Astrocyte of the hippocampus (primary cell): Measurements from ENCODE around the gene KRTAP2-4.
"Not testable (repeated sequence)": the region's sequence is repeated elsewhere in the genome, so short reads cannot be mapped to it uniquely, and the experiment has no call there.

Experiments used
- DNase-seq: peaks from one replicate; pipeline ENCODE4 v3.0.0; 2011; ENCODE audit warnings: low read depth, low spot score

The KRTAP2-4 gene, protein sequence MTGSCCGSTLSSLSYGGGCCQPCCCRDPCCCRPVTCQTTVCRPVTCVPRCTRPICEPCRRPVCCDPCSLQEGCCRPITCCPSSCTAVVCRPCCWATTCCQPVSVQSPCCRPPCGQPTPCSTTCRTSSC

DNA sequence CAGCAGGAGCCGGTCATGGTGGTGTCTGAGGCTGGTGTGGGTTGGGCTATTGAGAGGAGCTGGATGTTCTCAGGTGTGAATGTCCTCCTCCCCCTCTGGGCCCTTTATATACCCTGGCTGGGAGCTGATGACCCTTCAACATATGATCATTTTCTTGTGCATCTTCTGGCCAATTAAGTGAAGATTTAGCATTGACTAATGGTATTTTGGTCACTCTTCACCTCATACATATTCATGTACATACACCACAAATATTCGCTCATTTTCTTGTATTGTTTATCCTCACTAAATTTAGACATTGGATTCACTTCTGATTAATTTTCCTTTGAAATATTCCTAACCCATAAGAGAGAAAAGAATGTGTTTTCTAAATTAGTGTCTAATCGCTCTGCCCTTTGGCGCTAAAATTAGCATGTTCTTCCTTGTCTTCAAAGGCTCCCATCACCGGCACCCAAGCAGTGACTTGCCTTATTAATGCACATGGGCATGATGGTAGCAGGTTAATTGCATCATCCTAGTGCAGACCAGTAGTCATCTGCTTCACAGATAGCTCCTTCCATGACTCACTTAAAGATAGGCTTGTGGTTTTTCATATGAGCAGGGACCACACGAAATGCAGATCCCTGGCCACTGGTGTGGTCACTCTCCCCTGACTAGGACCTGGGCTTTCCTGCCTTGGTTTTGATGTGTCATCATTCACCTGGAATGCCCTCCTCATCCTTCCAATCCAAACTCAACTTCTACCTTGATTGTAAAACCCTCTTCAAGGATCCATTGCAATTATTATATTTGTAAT is at the start of gene KRTAP2-4:
KRTAP2-4 (minus strand) TSS at position 51 of the 796 bp plus-strand sequence; CDS start at position 17, 34 bp downstream.
- DNase-seq = peak; percentile 63

DNA sequence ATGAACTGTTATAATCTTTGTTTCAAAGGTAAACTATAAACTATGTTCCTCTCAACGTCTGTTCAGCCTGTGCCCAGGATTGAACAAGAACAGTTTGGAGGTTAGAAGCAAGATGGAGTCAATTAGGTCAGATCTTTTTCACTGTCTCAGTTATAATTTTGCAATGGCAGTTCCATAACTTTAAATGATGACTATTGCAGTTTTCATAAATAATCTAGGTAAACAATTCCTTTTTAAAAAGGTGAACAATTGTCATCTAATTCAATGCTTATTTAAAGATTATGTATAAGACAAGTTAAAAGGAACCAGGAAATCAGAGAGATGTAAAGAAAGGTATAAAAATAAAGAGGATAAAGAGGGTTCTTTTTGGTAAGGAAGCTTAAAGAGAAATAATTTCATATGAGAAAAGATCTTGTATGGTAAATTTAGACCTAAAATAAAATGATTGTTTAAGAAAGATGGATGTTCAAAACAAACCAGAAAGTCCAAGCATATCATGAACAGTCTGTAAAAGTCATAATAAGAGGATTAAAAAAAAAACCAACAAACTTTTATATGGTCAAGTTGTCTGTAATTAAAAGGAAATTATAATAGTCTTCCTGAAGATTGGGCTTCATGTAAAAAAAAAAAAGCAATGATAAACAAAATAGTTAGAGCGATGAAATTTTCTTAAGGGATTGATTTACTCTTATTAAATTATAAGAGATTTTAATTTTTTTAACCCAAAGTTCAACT is 45.6 kb upstream of the KRTAP2-4 start:
- no peak for DNase-seq

DNA sequence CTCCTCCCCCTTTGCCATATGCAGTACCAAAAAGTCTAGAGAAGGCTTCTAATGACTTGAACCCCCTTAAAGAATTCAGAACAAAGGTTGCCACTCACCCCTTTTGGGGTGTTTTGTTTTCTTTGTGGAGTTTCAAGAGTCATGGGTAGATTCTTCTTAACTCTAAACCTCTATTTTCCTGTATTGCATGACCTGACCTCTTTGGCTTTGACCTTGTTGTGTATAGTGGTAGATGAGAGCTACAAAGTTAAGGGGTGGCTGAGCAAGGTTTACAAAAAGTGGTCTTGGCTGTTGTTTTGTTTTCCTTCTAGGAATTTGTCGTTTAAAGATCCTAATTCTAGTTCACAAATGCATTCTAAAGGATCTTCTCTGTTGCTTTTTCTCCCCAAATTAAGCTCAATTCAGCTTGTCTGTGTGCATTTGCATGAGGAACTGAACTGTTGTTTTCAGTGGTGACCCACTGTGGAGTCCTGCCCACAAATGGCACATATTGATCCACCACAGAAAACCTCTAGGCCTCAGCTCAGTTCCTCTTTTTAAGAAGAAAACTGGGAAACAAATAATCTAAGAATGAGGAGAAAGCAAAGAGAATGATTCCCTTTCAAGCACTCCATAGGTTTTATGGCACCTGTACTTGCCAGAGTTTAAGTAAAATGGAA is 43.2 kb upstream of the KRTAP2-4 start:
- DNase-seq = not testable (repeated sequence)

DNA sequence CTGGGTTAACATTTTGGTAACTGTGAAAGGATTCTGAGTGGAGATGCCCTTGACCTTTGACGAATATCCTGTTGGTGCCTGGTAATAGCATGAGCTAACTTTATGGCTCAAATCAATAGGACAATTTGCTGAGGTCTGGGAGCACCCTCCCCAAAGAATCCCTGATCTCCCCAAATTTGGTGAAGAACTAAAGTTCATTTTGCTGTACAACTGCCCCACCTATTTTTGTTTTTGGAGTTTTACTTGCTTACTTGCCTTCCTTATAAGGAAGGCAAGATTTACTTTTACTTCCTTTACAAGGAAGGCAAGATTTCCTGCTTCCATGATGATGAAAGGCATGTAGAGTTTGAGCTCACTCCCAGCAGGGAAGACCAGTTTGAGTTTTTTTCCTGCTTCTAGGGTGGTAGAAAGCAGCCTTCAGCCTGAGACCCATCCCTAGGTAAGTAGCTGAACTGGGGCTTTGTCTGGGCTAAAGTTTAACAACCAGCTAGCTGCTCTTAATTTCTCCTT is 42.3 kb upstream of the KRTAP2-4 start:
- DNase-seq = no peak

DNA sequence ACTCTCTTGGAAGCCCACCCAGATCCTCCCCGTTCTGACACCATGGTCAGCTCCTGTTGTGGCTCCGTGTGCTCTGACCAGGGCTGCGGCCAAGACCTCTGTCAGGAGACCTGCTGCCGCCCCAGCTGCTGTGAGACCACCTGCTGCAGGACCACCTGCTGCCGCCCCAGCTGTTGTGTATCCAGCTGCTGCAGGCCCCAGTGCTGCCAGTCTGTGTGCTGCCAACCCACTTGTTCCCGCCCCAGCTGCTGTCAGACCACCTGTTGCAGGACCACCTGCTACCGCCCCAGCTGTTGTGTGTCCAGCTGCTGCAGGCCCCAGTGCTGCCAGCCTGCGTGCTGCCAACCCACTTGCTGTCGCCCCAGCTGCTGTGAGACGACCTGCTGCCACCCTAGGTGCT is 39.7 kb upstream of the KRTAP2-4 start, which contains the start of gene KRTAP4-9:
KRTAP4-9 (plus strand) TSS at position 43 of the 400 bp plus-strand sequence; CDS start at position 43, 0 bp downstream.
- not testable (repeated sequence) for DNase-seq

DNA sequence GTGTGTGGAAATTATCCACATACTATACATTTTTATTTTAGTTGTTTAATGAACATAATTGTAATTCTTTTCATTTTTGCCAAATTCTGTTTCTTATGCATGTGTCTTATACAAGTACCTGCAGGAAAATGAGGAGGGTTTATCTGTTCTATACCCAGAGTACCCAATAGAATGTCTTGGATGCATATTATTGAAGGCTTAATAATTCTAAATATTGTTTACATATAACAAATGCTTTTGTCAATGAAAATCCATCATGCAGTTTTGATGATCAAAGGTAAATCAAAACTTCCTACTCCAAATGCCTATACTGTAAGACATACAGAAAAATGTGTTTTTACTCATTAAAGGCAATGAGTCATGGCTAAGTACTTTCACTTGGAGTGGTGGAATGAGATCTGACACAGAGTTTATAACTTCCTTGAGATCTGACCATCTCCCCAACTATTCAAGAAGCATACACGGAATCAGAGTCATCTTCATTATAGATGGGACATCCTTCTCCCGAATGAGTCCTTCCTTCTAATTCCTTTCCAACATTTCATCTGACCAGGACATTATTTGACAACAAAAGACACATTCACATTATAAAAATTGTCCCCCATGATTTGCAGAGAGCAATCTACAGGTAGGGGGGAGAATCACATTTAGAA is 38.8 kb upstream of the KRTAP2-4 start:
- DNase-seq = peak; percentile 18

DNA sequence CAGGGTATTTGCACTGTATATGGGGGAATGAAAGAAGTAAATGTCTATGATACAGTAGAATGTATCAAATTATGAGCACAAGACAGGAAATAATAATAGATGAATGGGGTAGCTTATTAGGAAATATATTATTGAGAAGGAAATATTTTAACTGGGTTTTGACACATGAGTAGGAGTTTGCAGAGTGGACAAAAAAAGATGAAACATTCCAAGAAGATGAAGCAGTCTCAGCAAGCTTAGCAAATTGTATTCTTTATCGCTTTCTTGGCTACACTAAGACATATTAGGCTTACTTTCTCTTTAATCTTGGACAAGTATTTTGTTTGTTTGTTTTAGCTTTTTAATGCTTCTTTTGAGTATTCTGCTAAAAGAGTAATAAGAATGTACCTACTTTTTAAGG is 38.2 kb upstream of the KRTAP2-4 start:
- DNase-seq = no peak

DNA sequence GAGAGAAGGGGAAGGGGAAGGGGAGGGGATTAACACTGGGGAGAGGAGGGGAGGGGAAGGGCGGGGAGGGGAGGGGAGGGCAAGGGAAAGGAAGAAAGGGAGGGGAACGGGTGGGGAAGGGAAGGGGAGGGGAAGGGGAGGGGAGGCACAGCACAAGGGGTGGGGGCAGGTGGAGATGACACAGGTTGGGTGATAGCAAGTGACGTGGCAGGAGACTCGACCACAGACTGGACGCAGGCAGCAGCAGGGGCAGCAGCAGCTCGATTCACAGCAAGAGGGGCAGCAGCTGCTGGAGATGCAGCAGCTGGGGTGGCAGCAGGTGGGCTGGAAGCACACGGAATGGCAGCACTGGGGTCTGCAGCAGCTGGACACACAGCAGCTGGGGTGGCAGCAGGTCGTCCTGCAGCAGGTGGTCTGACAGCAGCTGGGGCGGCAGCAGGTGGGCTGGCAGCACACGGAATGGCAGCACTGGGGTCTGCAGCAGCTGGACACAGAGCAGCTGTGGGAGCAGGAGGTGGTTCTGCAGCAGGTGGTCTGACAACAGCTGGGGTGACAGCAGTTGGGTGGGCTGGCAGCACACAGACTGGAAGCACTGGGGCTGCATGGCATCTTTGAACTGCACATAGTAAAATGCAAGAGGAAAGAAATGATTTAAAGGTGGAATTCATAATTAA is 36.0 kb upstream of the KRTAP2-4 start, which contains the start of gene KRTAP4-16:
KRTAP4-16 (minus strand) TSS at position 624 of the 674 bp plus-strand sequence; CDS start at position 624, 0 bp downstream.
- DNase-seq = no peak

DNA sequence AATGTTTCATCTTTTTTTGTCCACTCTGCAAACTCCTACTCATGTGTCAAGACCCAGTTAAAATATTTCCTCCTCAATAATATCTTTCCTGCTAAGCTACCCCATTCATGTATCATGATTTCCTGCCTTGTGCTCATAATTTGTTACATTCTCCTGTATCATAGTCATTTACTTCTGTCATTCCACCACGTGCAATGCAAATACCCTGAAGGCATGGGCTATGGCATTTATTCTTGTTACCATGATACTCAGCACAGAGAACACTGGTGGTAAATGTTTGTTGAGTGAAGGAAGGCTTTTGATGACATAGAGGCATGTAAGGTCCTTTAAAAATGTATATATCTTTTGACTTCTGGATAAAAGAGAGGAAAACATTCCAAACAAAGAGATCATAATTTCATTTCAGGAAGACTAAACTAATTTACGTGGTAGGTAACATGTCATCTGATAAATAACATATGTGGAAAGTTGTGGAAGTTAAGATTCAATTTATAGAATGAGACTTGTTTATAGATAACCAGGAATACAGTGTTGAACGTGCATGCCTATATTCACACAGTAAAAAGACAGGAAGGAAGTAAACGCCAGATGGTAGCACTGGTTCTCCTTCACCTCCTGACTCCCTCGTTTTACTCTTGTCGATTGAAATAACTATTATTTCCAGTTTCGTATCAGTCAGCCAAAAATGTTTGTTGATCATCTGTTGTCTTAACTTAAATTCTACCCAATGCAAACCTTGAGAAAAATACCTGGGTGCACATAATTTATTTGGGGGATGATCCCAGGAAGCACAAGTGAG is 34.2 kb upstream of the KRTAP2-4 start:
- DNase-seq = not testable (repeated sequence)

DNA sequence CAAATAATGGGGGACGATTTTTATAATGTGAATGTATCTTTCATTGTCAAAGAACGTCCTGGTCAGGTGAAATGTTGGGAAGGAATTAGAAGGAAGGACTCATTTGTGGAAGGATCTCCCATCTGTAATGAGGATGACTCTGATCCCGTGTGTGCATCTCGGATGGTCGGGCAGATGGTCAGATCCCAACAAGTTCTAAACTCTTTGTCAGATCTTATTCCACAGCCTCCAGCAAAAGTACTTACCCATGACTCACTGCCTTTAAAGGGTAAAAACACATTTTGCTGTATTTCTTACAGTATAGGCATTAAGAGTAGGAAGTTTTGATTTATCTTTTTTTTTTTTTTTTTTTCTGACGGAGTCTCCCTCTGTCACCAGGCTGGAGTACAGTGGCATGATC is 32.8 kb upstream of the KRTAP2-4 start:
- DNase-seq = no peak

DNA sequence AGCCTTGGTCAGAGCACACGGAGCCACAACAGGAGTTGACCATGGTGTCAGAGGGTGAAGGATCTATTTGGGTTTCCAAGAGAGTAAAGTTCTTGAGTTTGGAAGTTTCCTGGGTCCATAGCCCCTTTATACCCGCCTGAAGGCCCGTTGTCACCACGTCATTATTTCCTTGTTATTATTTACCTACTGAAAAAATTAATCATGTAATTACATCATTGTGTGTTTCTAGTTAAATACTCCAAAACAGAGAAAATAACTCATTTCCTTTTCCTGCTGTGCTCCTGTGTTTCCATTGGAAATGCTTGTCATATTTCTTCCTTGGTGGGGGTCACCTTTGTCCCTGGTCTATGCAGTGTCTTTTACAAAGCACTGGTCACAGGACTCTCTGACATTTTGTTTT is 32.4 kb upstream of the KRTAP2-4 start, which contains the start of gene KRTAP4-8:
KRTAP4-8 (minus strand) TSS at position 101 of the 400 bp plus-strand sequence; CDS start at position 43, 58 bp downstream.
- no peak for DNase-seq

DNA sequence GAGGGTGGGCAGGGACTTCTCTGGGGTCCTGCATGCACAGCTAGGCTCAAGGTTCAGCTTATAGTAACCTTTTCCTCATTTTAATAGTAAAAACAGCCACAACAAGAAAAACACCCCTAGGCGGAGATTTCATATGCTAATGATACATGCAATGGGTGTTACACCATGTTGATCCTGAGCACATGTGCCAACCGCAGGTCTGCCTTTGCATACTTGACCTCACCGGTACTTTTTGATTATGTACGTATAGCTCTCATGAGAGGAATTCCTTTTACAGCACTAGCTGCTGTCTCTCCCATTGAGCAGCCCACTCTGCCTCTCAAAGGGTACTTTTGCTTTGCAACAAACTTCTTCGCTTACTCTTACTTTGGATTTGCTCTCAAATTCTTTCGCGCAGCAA is 30.4 kb upstream of the KRTAP2-4 start:
- no peak for DNase-seq

DNA sequence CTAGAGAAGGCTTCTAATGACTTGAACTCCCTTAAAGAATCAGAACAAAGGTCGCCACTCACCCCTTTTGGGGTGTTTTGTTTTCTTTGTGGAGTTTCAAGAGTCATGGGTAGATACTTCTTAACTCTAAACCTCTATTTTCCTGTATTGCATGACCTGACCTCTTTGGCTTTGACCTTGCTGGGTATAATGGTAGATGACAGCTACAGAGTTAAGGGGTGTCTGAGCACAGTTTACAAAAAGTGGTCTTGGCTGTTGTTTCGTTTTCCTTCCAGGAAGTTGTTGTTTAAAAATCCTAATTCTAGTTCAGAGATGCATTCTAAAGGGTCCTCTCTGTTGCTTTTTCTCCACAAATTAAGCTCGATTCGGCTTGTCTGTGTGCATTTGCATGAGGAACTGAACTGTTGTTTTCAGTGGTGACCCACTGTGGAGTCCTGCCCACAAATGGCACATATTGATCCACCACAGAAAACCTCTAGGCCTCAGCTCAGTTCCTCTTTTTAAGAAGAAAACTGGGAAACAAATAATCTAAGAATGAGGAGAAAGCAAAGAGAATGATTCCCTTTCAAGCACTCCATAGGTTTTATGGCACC is 23.2 kb upstream of the KRTAP2-4 start:
- DNase-seq = not testable (repeated sequence)

DNA sequence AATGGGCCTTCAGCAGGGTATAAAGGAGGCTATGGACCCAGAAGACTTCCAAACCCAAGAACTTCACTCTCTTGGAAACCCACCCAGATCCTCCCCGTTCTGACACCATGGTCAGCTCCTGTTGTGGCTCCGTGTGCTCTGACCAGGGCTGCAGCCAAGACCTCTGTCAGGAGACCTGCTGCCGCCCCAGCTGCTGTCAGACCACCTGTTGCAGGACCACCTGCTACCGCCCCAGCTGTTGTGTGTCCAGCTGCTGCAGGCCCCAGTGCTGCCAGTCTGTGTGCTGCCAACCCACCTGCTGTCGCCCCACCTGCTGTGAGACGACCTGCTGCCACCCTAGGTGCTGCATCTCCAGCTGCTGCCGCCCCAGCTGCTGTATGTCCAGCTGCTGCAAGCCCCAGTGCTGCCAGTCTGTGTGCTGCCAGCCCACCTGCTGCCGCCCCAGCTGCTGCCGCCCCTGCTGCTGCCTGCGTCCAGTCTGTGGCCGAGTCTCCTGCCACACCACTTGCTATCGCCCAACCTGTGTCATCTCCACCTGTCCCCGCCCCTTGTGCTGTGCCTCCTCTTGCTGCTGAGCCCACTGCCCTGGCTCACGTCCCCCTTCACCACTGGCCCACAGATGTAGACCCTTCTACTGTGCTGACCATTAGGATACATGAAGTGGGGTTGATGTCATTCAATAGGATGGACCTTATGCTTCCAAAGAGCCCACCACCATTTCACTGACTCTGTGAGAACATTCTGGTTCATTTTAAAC is 18.6 kb upstream of the KRTAP2-4 start, which contains the start of gene KRTAP4-7:
KRTAP4-7 (plus strand) TSS at position 51 of the 757 bp plus-strand sequence; CDS start at position 108, 57 bp downstream.
- DNase-seq = not testable (repeated sequence)

DNA sequence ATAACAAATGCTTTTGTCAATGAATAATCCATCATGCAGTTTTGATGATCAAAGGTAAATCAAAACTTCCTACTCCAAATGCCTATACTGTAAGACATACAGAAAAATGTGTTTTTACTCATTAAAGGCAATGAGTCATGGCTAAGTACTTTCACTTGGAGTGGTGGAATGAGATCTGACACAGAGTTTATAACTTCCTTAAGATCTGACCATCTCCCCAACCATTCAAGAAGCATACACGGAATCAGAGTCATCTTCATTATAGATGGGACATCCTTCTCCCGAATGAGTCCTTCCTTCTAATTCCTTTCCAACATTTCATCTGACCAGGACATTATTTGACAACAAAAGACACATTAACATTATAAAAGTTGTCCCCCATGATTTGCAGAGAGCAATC is 17.7 kb upstream of the KRTAP2-4 start:
- not testable (repeated sequence) for DNase-seq

DNA sequence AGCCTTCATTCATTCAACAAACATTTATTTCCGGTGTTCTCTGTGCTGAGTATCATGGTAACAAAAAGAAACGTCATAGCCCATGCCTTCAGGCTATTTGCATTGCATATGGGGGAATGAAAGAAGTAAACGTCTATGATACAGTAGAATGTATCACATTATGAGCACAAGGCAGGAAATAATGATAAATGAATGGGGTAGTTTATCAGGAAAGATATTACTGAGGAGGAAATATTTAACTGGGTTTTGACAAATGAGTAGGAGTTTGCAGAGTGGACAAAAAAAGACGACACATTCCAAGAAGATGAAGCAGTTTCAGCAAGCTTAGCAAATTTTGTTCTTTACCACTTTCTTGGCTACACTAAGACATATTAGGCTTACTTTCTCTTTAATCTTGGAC is 16.9 kb upstream of the KRTAP2-4 start:
- no peak for DNase-seq

DNA sequence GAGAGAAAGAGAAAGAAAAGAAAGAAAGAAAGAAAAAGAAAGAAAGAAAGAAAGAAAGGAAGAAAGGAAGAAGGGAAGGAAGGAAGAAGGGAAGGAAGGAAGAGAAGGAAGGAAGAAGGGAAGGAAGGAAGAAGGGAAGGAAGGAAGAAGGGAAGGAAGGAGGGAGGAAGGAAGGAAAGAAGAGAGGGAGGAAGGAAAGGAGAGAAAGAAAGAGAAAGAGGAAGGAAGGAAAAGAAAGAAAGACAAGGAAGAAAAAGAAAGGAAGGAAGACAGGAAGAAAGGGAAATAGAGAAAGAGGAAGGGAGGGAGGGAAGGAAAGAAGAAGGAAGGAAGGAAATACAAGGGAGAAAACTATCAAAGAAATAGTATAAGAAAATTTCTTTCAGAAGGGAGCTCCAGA is 11.1 kb upstream of the KRTAP2-4 start:
- DNase-seq = no peak

DNA sequence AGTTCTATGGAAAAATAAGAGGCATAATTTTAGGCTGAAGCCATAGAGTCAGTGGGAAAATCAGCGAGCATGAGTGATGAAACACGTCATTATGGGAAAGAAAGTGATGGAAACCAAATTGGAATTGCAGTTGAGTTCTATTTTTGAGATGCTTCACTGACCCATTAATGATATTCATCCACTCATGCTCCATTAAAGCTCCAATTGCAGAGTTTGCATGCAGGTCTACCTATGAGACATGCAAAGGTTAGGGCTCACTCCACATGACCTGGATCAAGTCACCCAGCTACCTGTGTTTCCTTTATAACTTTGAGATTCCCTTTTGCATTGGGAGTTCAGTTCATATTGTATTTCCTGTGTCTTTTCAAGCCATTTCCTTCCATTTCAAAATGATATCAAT is 8.0 kb upstream of the KRTAP2-4 start:
- no peak for DNase-seq
